Activated T-helper 2 cell treated with anti-CD3 and anti-CD28 coated beads, Interferon-gamma antibody, Interleukin-2, Interleukin-4, amounts not matched to agents 10 μg/mL and 5 μg/mL and 100 μg/mL, durations not matched to agents 14 hours and 24 hours and 36 hours (primary cell): ENCODE results near the gene TTLL3. TPM values are rescaled to one million over a fixed set of nuclear protein-coding genes. Genes with fewer than 3 reads are reported as not detected.

Experiments
- DNase-seq: peaks from one replicate; pipeline ENCODE4 v3.0.0; 2021; ENCODE audit warnings: low spot score
- H3K27ac Mint-ChIP-seq: one replicate; pipeline ENCODE4 v1.8.0; 2021; ENCODE audit warnings: mixed read lengths
- H3K27me3 Mint-ChIP-seq: one replicate; pipeline ENCODE4 v1.8.0; 2021; ENCODE audit warnings: low read depth, mixed read lengths
- H3K36me3 Mint-ChIP-seq: one replicate; pipeline ENCODE4 v1.8.0; 2021; ENCODE audit warnings: low read depth, mixed read lengths
- H3K4me1 Mint-ChIP-seq: one replicate; pipeline ENCODE4 v1.8.0; 2021; ENCODE audit warnings: low read depth, mixed read lengths
- H3K4me3 Mint-ChIP-seq: one replicate; pipeline ENCODE4 v1.8.0; 2021; ENCODE audit warnings: low read depth, mild to moderate bottlenecking, moderate library complexity, mixed read lengths
- H3K9me3 Mint-ChIP-seq: one replicate; pipeline ENCODE4 v1.8.0; 2021; ENCODE audit warnings: mixed read lengths
- intact Hi-C: fragments of 100-400 bp; cut with micrococcal nuclease; formaldehyde crosslinking; loops from one replicate; pipeline ENCODE4 v1.15.1; 2023
- total RNA-seq: library from RNA; stranded (reverse); gene quantifications from 2 replicates; pipeline ENCODE4 v1.2.3, GENCODE V29; 2022

The TTLL3 gene
- total RNA-seq, 1 donor from 2014 or later, result 56.5 TPM

DNA sequence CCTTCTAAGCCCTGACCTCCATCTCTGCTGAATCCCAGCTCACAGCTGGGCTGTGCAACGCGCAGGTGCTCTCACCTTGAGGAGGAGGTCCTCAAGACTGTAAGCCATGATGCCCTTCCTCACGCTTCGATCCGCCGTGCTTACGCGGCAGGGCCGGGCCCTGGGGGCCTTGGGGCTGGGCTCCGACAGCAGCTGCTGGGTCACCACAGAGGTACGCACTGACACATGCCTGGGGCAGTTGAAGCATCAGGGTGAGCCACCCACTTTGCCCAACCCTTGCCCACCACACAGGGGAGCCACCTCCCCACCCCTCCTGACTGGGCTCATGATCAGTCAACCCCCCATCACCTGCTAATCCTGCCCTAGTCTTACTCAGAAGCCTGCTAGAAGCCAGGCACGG, 66.9 kb downstream of the TTLL3 start:
- Mint-ChIP-seq H3K36me3 (no peaks in the 10 kb centered on the region), H3K9me3 (no peaks in the 10 kb centered on the region), H3K4me3 (no peak overlapping the region), H3K27me3 (peaks cover 2% of the 10 kb centered on the region), H3K27ac (no peak overlapping the region), H3K4me1 (peaks cover 1% of the 10 kb centered on the region)
- intact Hi-C loops, result no loop called here
- DNase-seq, result no peak

DNA sequence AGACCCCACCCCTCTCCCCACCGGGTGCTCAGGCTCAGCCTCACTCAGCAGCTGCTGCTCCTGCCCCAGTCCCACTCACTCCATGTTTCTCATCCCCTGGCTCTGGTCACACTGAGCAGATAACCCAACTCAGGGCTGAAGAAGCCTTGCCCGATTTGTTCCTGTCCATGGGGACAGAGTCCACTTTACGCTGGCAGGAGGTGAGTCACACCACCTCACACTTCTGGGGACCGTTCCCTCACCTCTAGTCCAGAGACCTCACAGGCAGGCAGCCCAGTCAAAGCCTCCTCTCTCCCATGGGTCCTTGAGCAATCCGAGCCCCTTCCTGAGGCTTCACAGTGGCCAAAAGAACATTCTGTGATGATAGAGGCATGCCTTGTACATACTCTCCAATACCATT, 68.6 kb downstream of the TTLL3 start:
- Mint-ChIP-seq H3K4me3 (no peak overlapping the region), H3K27ac (no peak overlapping the region), H3K36me3 (no peaks in the 10 kb centered on the region), H3K9me3 (no peaks in the 10 kb centered on the region), H3K27me3 (peaks cover 2% of the 10 kb centered on the region), H3K4me1 (peaks cover 1% of the 10 kb centered on the region)
- no peak for DNase-seq
- intact Hi-C loops, result no loop called here

DNA sequence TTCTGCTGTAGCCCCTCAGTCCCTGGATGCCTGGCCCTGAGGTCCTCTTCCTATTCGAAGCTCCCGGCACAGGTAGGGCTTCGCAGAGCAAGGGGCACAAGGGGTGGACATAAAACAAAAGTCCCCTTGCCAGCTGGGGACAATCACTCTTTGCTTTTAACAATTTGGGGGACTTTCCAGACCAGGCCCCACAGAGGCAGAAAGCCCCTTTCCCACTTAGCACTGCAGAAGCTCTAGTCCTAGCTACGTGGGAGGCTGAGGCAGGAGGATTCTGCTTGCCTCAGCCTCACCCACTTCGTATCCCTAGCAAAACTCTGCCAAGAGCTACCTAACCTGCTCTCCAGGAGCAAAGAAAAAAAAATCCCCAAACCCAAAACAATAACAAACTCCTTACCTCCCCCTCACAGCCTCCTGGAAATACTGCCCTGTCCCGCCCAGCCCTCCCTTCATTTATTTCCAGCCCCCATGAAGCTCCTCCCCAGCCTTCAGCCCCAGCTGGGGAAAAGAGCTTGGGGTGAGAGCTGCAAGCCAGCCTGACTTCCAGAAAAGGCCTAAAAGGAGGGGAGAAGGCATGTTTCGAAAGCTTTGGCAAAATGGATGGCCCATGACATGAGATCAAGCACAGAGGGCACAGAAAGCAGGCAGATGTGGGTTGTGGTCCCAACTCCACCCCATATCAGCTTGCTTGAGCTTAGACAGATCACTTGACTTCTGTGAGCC, 69.9 kb downstream of the TTLL3 start, which contains the start of gene CIDEC:
TSS of gene CIDEC (minus strand) at position 424 of the 720 bp plus-strand sequence. CDS start 1,767 bp downstream, outside the sequence.
- intact Hi-C loops, result no loop called here
- Mint-ChIP-seq H3K4me3 (no peak within 1 kb of the TSS), H3K36me3 (no peaks in the 10 kb centered on the region), H3K9me3 (no peaks in the 10 kb centered on the region), H3K27ac (no peak within 1 kb of the TSS), H3K4me1 (peaks cover 1% of the 10 kb centered on the region), H3K27me3 (peaks cover 5% of the 10 kb centered on the region)
- no peak for DNase-seq

DNA sequence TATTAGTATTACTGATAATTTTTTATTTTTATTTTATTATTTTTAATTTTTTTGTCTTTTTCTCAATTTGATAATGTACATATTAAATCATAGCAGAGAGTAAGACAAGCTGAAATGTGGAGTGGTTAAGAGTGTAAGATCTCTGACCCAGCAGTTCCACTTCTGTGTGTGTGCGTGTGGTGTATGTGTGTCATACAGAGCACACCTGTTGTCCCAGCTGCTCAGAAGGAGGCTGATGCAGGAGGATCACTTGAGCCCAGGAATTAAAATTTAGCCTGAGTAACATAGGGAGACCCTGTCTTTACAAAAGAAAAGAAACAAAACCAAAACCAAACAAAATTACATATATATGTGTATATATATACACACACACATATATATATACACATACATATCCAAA, 71.4 kb downstream of the TTLL3 start:
- no peak overlapping the region for H3K4me3 Mint-ChIP-seq
- DNase-seq, result no peak
- H3K27ac Mint-ChIP-seq, result no peak overlapping the region
- no peaks in the 10 kb centered on the region for H3K4me1 Mint-ChIP-seq
- H3K9me3 Mint-ChIP-seq, result no peaks in the 10 kb centered on the region
- no peaks in the 10 kb centered on the region for H3K36me3 Mint-ChIP-seq
- H3K27me3 Mint-ChIP-seq, result peaks cover 3% of the 10 kb centered on the region
- intact Hi-C loops, result no loop called here

- H3K9me3 Mint-ChIP-seq, result no peaks in the 10 kb centered on the region
- no peak overlapping the region for H3K4me3 Mint-ChIP-seq
- H3K27ac Mint-ChIP-seq, result no peak overlapping the region
- H3K27me3 Mint-ChIP-seq, result peaks cover 3% of the 10 kb centered on the region
- no peak for DNase-seq
- H3K36me3 Mint-ChIP-seq, result no peaks in the 10 kb centered on the region
- no peaks in the 10 kb centered on the region for H3K4me1 Mint-ChIP-seq
- intact Hi-C loops, result no loop called here
These were observed 73.9 kb downstream of the TTLL3 start for GRCh38 chr3:9883706-9884554.

DNA sequence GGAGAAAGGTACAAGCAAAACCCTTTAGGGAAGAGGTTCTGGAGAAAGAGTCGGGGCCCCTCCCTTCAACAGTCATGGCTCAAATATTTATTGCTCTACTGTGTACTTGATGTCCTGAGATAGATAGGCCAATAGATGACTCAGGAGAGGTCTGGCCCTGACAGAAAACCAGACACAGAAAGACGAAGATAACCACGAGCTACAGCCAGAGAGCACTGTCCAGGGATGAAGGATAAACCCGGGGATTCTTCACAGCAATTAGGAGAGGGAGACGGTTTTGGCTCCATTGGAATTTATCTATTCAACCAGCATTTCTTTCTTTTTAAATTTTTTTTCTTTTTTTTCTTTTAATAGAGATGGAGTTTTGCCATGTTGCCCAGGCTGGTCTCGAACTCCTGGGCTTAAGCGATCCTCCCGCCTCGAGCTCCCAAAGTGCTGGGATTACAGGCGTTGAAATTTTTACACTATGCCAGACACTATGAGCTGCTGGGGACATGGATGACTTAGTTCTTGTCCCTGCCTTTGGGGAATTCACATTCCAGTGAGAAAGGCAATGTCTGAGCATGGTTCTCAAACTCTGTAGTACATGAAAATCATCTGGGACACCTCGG, 74.6 kb downstream of the TTLL3 start:
- no peaks in the 10 kb centered on the region for H3K9me3 Mint-ChIP-seq
- H3K27me3 Mint-ChIP-seq, result peaks cover 3% of the 10 kb centered on the region
- intact Hi-C loops, result no loop called here
- H3K4me3 Mint-ChIP-seq, result no peak overlapping the region
- no peaks in the 10 kb centered on the region for H3K36me3 Mint-ChIP-seq
- DNase-seq, result no peak
- H3K27ac Mint-ChIP-seq, result no peak overlapping the region
- H3K4me1 Mint-ChIP-seq, result peaks cover 3% of the 10 kb centered on the region

Other genes with a start within 250 kb of the TTLL3 start
- gene MTMR14, start 160.8 kb upstream of the TTLL3 start, total RNA-seq, result 39.2 and 41.7 TPM in 2 replicates
- gene CPNE9, start 106.4 kb upstream of the TTLL3 start, total RNA-seq, result 0.50 TPM in 1 of 2 replicates, not detected in the other
- 34.2 and 35.8 TPM in 2 replicates for gene BRPF1, start 78.5 kb upstream of the TTLL3 start, total RNA-seq
- 33.0 and 38.4 TPM in 2 replicates for gene OGG1, start 60.3 kb upstream of the TTLL3 start, total RNA-seq
- gene CAMK1, start 40.3 kb upstream of the TTLL3 start, total RNA-seq, result 113 and 116 TPM in 2 replicates
- 86.6 and 89.2 TPM in 2 replicates for gene TADA3, start 17.8 kb upstream of the TTLL3 start, total RNA-seq
- gene ARPC4, start 17.2 kb upstream of the TTLL3 start, total RNA-seq, result 253 and 268 TPM in 2 replicates
- gene RPUSD3, start 33.7 kb downstream of the TTLL3 start, total RNA-seq, result 70.0 and 71.1 TPM in 2 replicates
- not detected in 2 replicates for gene CIDEC, start 70.0 kb downstream of the TTLL3 start, total RNA-seq
- 31.7 and 33.3 TPM in 2 replicates for gene JAGN1, start 80.3 kb downstream of the TTLL3 start, total RNA-seq
- gene IL17RE, start 92.6 kb downstream of the TTLL3 start, total RNA-seq, result 0.78 and 1.0 TPM in 2 replicates
- gene IL17RC, start 106.8 kb downstream of the TTLL3 start, total RNA-seq, result 0.27 and 0.48 TPM in 2 replicates
- gene CRELD1, start 123.6 kb downstream of the TTLL3 start, total RNA-seq, result 22.9 and 24.0 TPM in 2 replicates
- 10.7 and 11.3 TPM in 2 replicates for gene PRRT3, start 142.1 kb downstream of the TTLL3 start, total RNA-seq
- gene EMC3, start 176.6 kb downstream of the TTLL3 start, total RNA-seq, result 35.9 and 43.5 TPM in 2 replicates
- gene FANCD2, start 216.2 kb downstream of the TTLL3 start, total RNA-seq, result 54.4 and 55.1 TPM in 2 replicates